Glutamatergic neuron (in vitro differentiated cells): ENCODE data around the gene OR8J1. TPM values are rescaled to one million over a fixed set of nuclear protein-coding genes. Genes with fewer than 3 reads are reported as not detected.
"Not testable (repeated sequence)": the region's sequence is repeated elsewhere in the genome, so short reads cannot be mapped to it uniquely, and the experiment has no call there.

ENCODE experiments used
- DNase-seq: peaks from one replicate; pipeline ENCODE4 v3.0.0; 2022
- H3K27ac Mint-ChIP-seq: one replicate; pipeline ENCODE4 v1.8.0; 2020; ENCODE audit warnings: mild to moderate bottlenecking, mixed read lengths, inconsistent platforms; ENCODE audit not compliant: unreplicated experiment
- H3K27me3 Mint-ChIP-seq: one replicate; pipeline ENCODE4 v1.8.0; 2020; ENCODE audit warnings: mild to moderate bottlenecking, moderate library complexity, mixed read lengths, inconsistent platforms; ENCODE audit not compliant: unreplicated experiment
- H3K36me3 Mint-ChIP-seq: one replicate; pipeline ENCODE4 v1.8.0; 2020; ENCODE audit warnings: mild to moderate bottlenecking, mixed read lengths, inconsistent platforms; ENCODE audit not compliant: unreplicated experiment
- H3K4me1 Mint-ChIP-seq: one replicate; pipeline ENCODE4 v1.8.0; 2020; ENCODE audit warnings: mild to moderate bottlenecking, low read depth, mixed read lengths, inconsistent platforms; ENCODE audit not compliant: unreplicated experiment
- H3K4me3 Mint-ChIP-seq: one replicate; pipeline ENCODE4 v1.8.0; 2020; ENCODE audit warnings: mild to moderate bottlenecking, mixed read lengths, inconsistent platforms; ENCODE audit not compliant: unreplicated experiment
- H3K9me3 Mint-ChIP-seq: one replicate; pipeline ENCODE4 v1.8.0; 2020; ENCODE audit warnings: mild to moderate bottlenecking, moderate library complexity, mixed read lengths, inconsistent platforms; ENCODE audit not compliant: unreplicated experiment
- CTCF ChIP-seq: fragments of 200-600 bp; sonication (generic); IDR thresholded peaks from one replicate; pipeline ENCODE4 v1.5.0; 2021; ENCODE audit not compliant: partially characterized antibody, unreplicated experiment
- total RNA-seq: library from RNA; stranded (reverse); fragmentation: NEBNext Ultra II Directional; extraction: Animal tissue kit (Norgen Biotek cat#: 25700); gene quantifications from one replicate; pipeline ENCODE4 v1.2.1, GENCODE V29; 2021; ENCODE audit not compliant: unreplicated experiment

The OR8J1 gene
- total RNA-seq, 1 donor from 2014 or later = not detected

GRCh38 chr11:56396047-56396446 lies 42.0 kb downstream of the OR8J1 start:
- Mint-ChIP-seq H3K36me3 (no peaks in the 10 kb centered on the region), H3K4me3 (no peak overlapping the region), H3K4me1 (no peaks in the 10 kb centered on the region), H3K9me3 (peaks cover under 1% of the 10 kb centered on the region), H3K27me3 (no peaks in the 10 kb centered on the region), H3K27ac (no peak overlapping the region)
- no peak for TF ChIP-seq CTCF
- no peak for DNase-seq

GRCh38 chr11:56401858-56402461 lies 47.9 kb downstream of the OR8J1 start:
- not testable (repeated sequence) for H3K4me3 Mint-ChIP-seq, H3K9me3 Mint-ChIP-seq, H3K36me3 Mint-ChIP-seq, H3K4me1 Mint-ChIP-seq, H3K27ac Mint-ChIP-seq, H3K27me3 Mint-ChIP-seq, DNase-seq

- Mint-ChIP-seq H3K4me1 (no peaks in the 10 kb centered on the region), H3K4me3 (no peak overlapping the region), H3K27me3 (no peaks in the 10 kb centered on the region), H3K27ac (no peak overlapping the region), H3K36me3 (no peaks in the 10 kb centered on the region), H3K9me3 (peaks cover 2% of the 10 kb centered on the region)
- DNase-seq = no peak
- no peak for TF ChIP-seq CTCF
Measured at GRCh38 chr11:56404393-56404792, 50.3 kb downstream of the OR8J1 start.

- no peaks in the 10 kb centered on the region for H3K36me3 Mint-ChIP-seq
- H3K9me3 Mint-ChIP-seq = no peaks in the 10 kb centered on the region
- no peaks in the 10 kb centered on the region for H3K27me3 Mint-ChIP-seq
- H3K4me1 Mint-ChIP-seq = peaks cover 3% of the 10 kb centered on the region
- no peak overlapping the region for H3K4me3 Mint-ChIP-seq
- H3K27ac Mint-ChIP-seq = no peak overlapping the region
- no peak for DNase-seq
- TF ChIP-seq CTCF = no peak
Measured at GRCh38 chr11:56410801-56411200, 56.7 kb downstream of the OR8J1 start.

Other genes with a start within 250 kb of the OR8J1 start
- not detected for gene OR8H3, start 231.9 kb upstream of the OR8J1 start, total RNA-seq
- not detected for gene OR8J3, start 214.1 kb upstream of the OR8J1 start, total RNA-seq
- gene OR8K5, start 194.0 kb upstream of the OR8J1 start, total RNA-seq = not detected
- gene OR5J2, start 177.7 kb upstream of the OR8J1 start, total RNA-seq = not detected
- gene OR5T2, start 120.0 kb upstream of the OR8J1 start, total RNA-seq = not detected
- gene OR5T3, start 102.0 kb upstream of the OR8J1 start, total RNA-seq = not detected
- not detected for gene OR5T1, start 80.1 kb upstream of the OR8J1 start, total RNA-seq
- gene OR8H1, start 62.0 kb upstream of the OR8J1 start, total RNA-seq = not detected
- not detected for gene OR8K3, start 39.1 kb upstream of the OR8J1 start, total RNA-seq
- not detected for gene OR8K1, start 8.3 kb upstream of the OR8J1 start, total RNA-seq
- not detected for gene OR8U1, start 21.3 kb downstream of the OR8J1 start, total RNA-seq
- not detected for gene OR5AL1, start 58.4 kb downstream of the OR8J1 start, total RNA-seq
- gene OR5M3, start 119.1 kb downstream of the OR8J1 start, total RNA-seq = not detected
- not detected for gene OR5M8, start 137.1 kb downstream of the OR8J1 start, total RNA-seq
- gene OR5M11, start 189.0 kb downstream of the OR8J1 start, total RNA-seq = not detected
- not detected for gene OR5M10, start 223.4 kb downstream of the OR8J1 start, total RNA-seq